Fibroblast of the conjunctiva (primary cell): ENCODE data around the gene IL26.
"Not testable (repeated sequence)": the region's sequence is repeated elsewhere in the genome, so short reads cannot be mapped to it uniquely, and the experiment has no call there.

Source experiments
- DNase-seq: peaks from one replicate; pipeline ENCODE4 v3.0.0-alpha.2; 2010; ENCODE audit warnings: low read depth

IL26 gene

GRCh38 chr12:68199127-68199526 lies 26.5 kb downstream of the IL26 start:
- no peak for DNase-seq

GRCh38 chr12:68198507-68199086 lies 27.0 kb downstream of the IL26 start:
- DNase-seq, result no peak

GRCh38 chr12:68190301-68190700 lies 35.3 kb downstream of the IL26 start:
- DNase-seq, result no peak

GRCh38 chr12:68189821-68190242 lies 35.8 kb downstream of the IL26 start:
- DNase-seq, result no peak

- DNase-seq, result no peak
Measured at GRCh38 chr12:68185598-68185997, 40.0 kb downstream of the IL26 start.

GRCh38 chr12:68180792-68181744 lies 44.5 kb downstream of the IL26 start:
- no peak for DNase-seq

GRCh38 chr12:68178774-68179439 lies 46.7 kb downstream of the IL26 start:
- no peak for DNase-seq

GRCh38 chr12:68178184-68178583 lies 47.4 kb downstream of the IL26 start:
- no peak for DNase-seq

- no peak for DNase-seq
Measured at GRCh38 chr12:68177562-68177961, 48.0 kb downstream of the IL26 start.

- no peak for DNase-seq
Measured at GRCh38 chr12:68176257-68176656, 49.4 kb downstream of the IL26 start.

GRCh38 chr12:68175557-68176061 lies 50.0 kb downstream of the IL26 start:
- no peak for DNase-seq

- DNase-seq, result not testable (repeated sequence)
Measured at GRCh38 chr12:68174761-68175160, 50.8 kb downstream of the IL26 start.

- no peak for DNase-seq
Measured at GRCh38 chr12:68173792-68174191, 51.8 kb downstream of the IL26 start.

GRCh38 chr12:68170726-68171125 lies 54.9 kb downstream of the IL26 start:
- DNase-seq, result no peak

GRCh38 chr12:68169213-68169889 lies 56.3 kb downstream of the IL26 start:
- DNase-seq, result no peak

GRCh38 chr12:68166317-68166831 lies 59.2 kb downstream of the IL26 start:
- no peak for DNase-seq

- DNase-seq, result no peak
Measured at GRCh38 chr12:68163560-68164081, 62.0 kb downstream of the IL26 start.

- DNase-seq, result no peak
Measured at GRCh38 chr12:68162374-68162773, 63.2 kb downstream of the IL26 start.

GRCh38 chr12:68159681-68160304 lies 65.8 kb downstream of the IL26 start, which contains the start of gene IFNG:
TSS of gene IFNG (minus strand) at chr12:68159740. CDS start at chr12:68159615, 125 bp downstream.
- no peak for DNase-seq

GRCh38 chr12:68158432-68158831 lies 67.2 kb downstream of the IL26 start:
- no peak for DNase-seq

- no peak for DNase-seq
Measured at GRCh38 chr12:68157380-68157779, 68.2 kb downstream of the IL26 start.
